ELF-1 (cell line): ENCODE measurements around the gene NT5DC4.
A peak's percentile ranks its signal among the peaks of the same experiment; 100 is the strongest.

ENCODE experiments used
- DNase-seq: peaks from one replicate; pipeline ENCODE4 v3.0.0-alpha.2; 2016; ENCODE audit warnings: low read depth, low spot score

The NT5DC4 gene

DNA sequence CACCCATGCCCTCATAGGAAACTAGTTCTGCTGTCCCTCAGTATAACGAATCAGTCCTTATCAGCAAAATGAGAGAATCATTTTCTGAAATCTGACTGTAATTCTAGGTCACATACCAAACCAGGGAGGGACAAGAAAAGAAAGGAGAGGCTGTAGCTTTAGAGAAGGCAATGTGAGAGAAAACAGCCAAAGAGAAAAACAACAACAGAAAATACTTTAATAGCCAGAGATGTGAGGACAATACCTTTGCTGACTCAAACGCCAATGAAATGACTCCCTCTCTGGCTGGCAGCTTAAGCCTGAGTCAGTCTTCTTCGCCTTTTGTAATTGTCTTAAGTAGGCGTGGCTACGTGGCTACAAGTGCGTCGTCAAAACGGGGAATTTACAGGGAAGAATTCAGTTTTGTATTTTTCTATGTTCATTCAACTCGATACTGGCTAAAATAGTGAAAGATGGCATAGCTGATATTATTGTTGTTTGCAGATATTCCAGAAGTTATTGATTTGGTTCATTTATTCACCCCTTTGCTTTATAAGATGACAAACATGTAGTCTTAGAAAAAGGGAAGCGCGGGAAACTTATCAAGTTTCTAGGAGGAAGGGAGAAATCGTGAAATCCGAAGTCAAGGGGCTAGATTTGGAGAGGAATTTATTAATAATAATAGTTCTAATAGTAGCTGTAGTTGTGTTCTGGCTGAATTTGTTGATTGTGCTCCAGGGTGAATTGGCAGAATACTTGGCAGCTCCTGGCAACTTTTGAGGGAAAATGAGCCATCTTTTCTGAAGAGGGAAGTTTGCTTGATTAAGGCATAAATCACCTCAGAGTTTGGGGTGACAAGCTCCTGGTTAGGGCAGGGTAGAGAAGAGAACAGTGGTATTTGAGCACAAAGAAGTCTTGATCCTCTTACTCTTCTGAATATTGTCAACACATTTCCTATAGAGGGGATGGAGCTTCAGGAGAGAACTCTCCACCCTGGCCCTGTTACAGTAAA, 63.7 kb downstream of the NT5DC4 start, which contains the start of gene IL1A:
TSS of gene IL1A (minus strand) at position 295 of the 991 bp plus-strand sequence. CDS start 723 bp downstream, outside the sequence.
- DNase-seq = peak; percentile 40

DNA sequence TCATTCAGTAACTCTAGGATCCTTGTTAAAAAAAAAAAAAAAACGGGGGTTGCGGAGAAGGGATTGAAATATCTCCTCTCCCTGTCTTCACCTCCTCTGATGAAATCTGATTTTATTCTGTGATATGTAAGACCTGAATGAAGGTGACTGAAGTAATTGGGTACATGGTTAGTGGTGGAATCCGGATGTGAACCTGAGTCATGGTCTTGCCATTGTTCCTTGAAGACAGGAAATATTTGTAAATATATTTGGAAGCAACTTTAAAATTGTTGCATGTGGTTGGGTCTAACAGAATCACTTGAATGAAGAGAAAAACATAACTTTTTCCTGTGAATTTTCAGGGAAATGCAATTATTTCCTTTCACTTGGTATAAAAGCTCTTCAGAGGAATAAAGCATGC, 66.5 kb downstream of the NT5DC4 start:
- DNase-seq = no peak

DNA sequence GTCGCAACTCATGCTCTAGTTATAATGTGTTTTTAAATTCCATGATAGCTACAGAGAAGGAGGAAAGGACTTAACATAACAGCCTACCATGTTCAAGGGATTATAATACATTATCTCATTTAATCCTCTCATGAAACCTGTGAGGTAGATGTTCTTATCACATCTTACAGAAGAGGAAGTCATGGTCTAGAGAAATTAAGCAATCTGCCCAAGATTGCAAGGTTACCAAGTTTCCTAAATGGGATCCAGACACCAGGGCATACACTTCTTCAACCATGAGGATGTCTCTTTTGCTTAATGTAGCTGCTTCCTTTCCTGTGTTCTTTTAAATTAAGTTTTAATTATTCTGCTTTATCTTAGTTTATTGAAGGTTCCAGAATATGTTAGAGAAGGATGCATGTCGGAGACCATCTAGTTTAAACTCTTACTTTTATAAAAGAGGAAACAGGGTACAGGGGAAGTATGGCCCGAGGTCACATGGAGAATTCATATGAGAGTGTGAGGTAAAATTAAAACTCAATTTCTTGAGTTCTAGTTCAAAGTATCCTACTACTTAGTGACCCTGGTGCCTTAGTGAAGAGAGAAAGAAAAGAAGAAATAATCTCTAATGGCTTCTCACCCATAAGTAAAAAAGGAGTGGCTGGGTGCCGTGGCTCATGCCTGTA, 67.0 kb downstream of the NT5DC4 start:
- no peak for DNase-seq

DNA sequence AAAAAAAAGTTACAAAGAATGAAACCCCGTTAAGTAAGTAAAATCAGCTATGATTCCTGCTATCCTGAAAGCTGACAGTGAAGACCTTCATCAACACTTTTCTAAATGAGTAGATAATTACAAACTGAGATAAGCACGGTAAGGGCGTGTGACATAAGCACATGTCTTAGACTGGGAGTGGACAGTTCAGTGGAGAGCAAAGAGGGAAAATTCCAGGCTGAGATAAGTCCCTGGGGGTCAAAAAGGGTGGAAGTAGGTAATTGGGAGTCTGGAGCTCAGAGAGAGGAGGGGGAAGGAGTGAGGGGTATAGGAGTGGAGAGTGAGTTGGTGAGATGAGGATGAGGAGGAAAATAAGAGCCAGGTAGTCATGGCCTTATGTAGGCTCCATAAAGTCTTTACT, 67.8 kb downstream of the NT5DC4 start:
- no peak for DNase-seq
